DOHH2 (cell line): Measurements from ENCODE around the gene KIAA1328.

ENCODE experiments used
- H3F3A ChIP-seq: fragments of 200-600 bp; sonication (generic), shearing (Covaris generic); 2 replicates; pipeline ENCODE4 v1.6.0; 2016; ENCODE audit warnings: antibody characterized with exemption, mild to moderate bottlenecking; ENCODE audit not compliant: control insufficient read depth, insufficient read depth
- H3K27ac ChIP-seq: fragments of 200-600 bp; sonication (generic); 2 replicates; pipeline ENCODE4 v1.5.1; 2014; ENCODE audit warnings: low read depth, mild to moderate bottlenecking, low read length, moderate library complexity
- H3K27me3 ChIP-seq: fragments of 200-600 bp; sonication (generic); 2 replicates; pipeline ENCODE4 v1.6.1; 2014; ENCODE audit warnings: mild to moderate bottlenecking, low read length, mixed read lengths; ENCODE audit not compliant: control insufficient read depth
- H3K36me3 ChIP-seq: fragments of 200-600 bp; sonication (generic); 2 replicates; pipeline ENCODE4 v1.6.1; 2014; ENCODE audit warnings: mild to moderate bottlenecking, low read length, moderate library complexity, mixed read lengths; ENCODE audit not compliant: control insufficient read depth
- H3K4me1 ChIP-seq: fragments of 200-600 bp; sonication (generic); 2 replicates; pipeline ENCODE4 v1.6.1; 2014; ENCODE audit warnings: mild to moderate bottlenecking, low read length, mixed read lengths; ENCODE audit not compliant: control insufficient read depth
- H3K4me2 ChIP-seq: fragments of 200-600 bp; sonication (generic); 2 replicates; pipeline ENCODE4 v1.6.0; 2014; ENCODE audit warnings: mild to moderate bottlenecking, low read length, moderate library complexity
- H3K4me3 ChIP-seq: fragments of 200-600 bp; sonication (generic); 2 replicates; pipeline ENCODE4 v1.5.1; 2014; ENCODE audit warnings: mild to moderate bottlenecking, low read length, mixed read lengths
- H3K79me2 ChIP-seq: fragments of 200-600 bp; sonication (generic); 2 replicates; pipeline ENCODE4 v1.6.1; 2014; ENCODE audit warnings: mild to moderate bottlenecking, low read length, mixed read lengths; ENCODE audit not compliant: control insufficient read depth
- H3K9me2 ChIP-seq: fragments of 200-600 bp; sonication (generic); replicated peaks from 2 replicates; pipeline ENCODE4 v1.6.1; 2014; ENCODE audit warnings: mild to moderate bottlenecking, low read length, mixed read lengths; ENCODE audit not compliant: control insufficient read depth
- H3K9me3 ChIP-seq: fragments of 200-600 bp; sonication (generic); 2 replicates; pipeline ENCODE4 v1.6.1; 2014; ENCODE audit warnings: antibody characterized with exemption, low read length, mixed read lengths; ENCODE audit not compliant: control insufficient read depth, insufficient read depth
- H4K20me1 ChIP-seq: fragments of 200-600 bp; sonication (generic); 2 replicates; pipeline ENCODE4 v1.6.0; 2014; ENCODE audit warnings: low read depth, mild to moderate bottlenecking, antibody characterized with exemption, low read length, moderate library complexity; ENCODE audit not compliant: control insufficient read depth, insufficient read depth
- CTCF ChIP-seq: fragments of 200-600 bp; sonication (generic); IDR thresholded peaks from one replicate; pipeline ENCODE4 v1.5.1; 2014; ENCODE audit warnings: antibody characterized with exemption, mild to moderate bottlenecking, low read depth, low read length; ENCODE audit not compliant: poor library complexity, severe bottlenecking
- EZH2phosphoT487 ChIP-seq: fragments of 200-600 bp; sonication (generic); IDR thresholded peaks from 2 replicates; pipeline ENCODE4 v1.6.1; 2017; ENCODE audit warnings: borderline replicate concordance, mild to moderate bottlenecking, antibody characterized with exemption, low read length, moderate library complexity, mixed read lengths

Gene KIAA1328

GRCh38 chr18:37247497-37248161 lies 418.7 kb downstream of the KIAA1328 start:
- H3K36me3 ChIP-seq: no peaks in the 10 kb centered on the region
- H3K4me3 ChIP-seq: no peak overlapping the region
- no peaks in the 10 kb centered on the region for H3K4me1 ChIP-seq
- H3K4me2 ChIP-seq: no peak overlapping the region
- TF ChIP-seq CTCF: no peak
- no peak for TF ChIP-seq EZH2phosphoT487
- H4K20me1 ChIP-seq: no peaks in the 10 kb centered on the region
- H3F3A ChIP-seq: no peaks in the 10 kb centered on the region
- H3K27me3 ChIP-seq: peaks cover 4% of the 10 kb centered on the region; the same call in 1 of the 2 replicates
- H3K79me2 ChIP-seq: no peaks in the 10 kb centered on the region
- no peaks in the 10 kb centered on the region for H3K9me3 ChIP-seq
- H3K27ac ChIP-seq: no peak overlapping the region
- H3K9me2 ChIP-seq: no peaks in the 10 kb centered on the region

GRCh38 chr18:37248281-37248680 lies 419.4 kb downstream of the KIAA1328 start:
- Histone ChIP-seq H3K79me2 (no peaks in the 10 kb centered on the region), H3F3A (no peaks in the 10 kb centered on the region), H3K27me3 (peaks cover 4% of the 10 kb centered on the region; the same call in 1 of the 2 replicates), H3K36me3 (no peaks in the 10 kb centered on the region), H3K4me2 (no peak overlapping the region), H3K4me3 (no peak overlapping the region), H3K27ac (no peak overlapping the region), H3K9me2 (no peaks in the 10 kb centered on the region), H3K9me3 (no peaks in the 10 kb centered on the region), H3K4me1 (no peaks in the 10 kb centered on the region), H4K20me1 (no peaks in the 10 kb centered on the region)
- no peak for TF ChIP-seq EZH2phosphoT487
- no peak for TF ChIP-seq CTCF

GRCh38 chr18:37249171-37249886 lies 420.4 kb downstream of the KIAA1328 start:
- no peaks in the 10 kb centered on the region for H3K79me2 ChIP-seq
- TF ChIP-seq CTCF (no peak), EZH2phosphoT487 (no peak)
- no peaks in the 10 kb centered on the region for H3K36me3 ChIP-seq
- H4K20me1 ChIP-seq: no peaks in the 10 kb centered on the region
- H3K9me3 ChIP-seq: no peaks in the 10 kb centered on the region
- H3K4me3 ChIP-seq: no peak overlapping the region
- no peaks in the 10 kb centered on the region for H3F3A ChIP-seq
- H3K27me3 ChIP-seq: peaks cover 4% of the 10 kb centered on the region; the same call in 1 of the 2 replicates
- no peaks in the 10 kb centered on the region for H3K4me1 ChIP-seq
- H3K27ac ChIP-seq: no peak overlapping the region
- no peak overlapping the region for H3K4me2 ChIP-seq
- no peaks in the 10 kb centered on the region for H3K9me2 ChIP-seq
